Spleen (tissue), 11 donors: ENCODE measurements around the gene NCAPD3. TPM values are rescaled to one million over a fixed set of nuclear protein-coding genes. Genes with fewer than 3 reads are reported as not detected.
"Not testable (repeated sequence)": the region's sequence is repeated elsewhere in the genome, so short reads cannot be mapped to it uniquely, and the experiment has no call there.

Source experiments
- DNase-seq: peaks from one replicate; pipeline ENCODE4 v3.0.0-alpha.2; 2020
- H3K27ac ChIP-seq, 8 donors: fragments of 200-600 bp; sonication (generic) in 7 of 8; 1 replicate in 4 of 8; 2 replicates in 4 of 8; pipeline versions ENCODE4 v1.5.0 to v1.8.0; 2016 to 2021; ENCODE audit warnings: inconsistent platforms in 4 of 8, mild to moderate bottlenecking in 4 of 8, moderate library complexity in 1 of 8
- H3K27me3 ChIP-seq, 7 donors: fragments of 200-600 bp; sonication (generic) in 6 of 7; replicated peaks in 1 of 7; 1 replicate in 4 of 7; 2 replicates in 3 of 7; pipeline versions ENCODE4 v1.5.0 to v1.8.0; 2016 to 2021; ENCODE audit warnings: inconsistent platforms in 3 of 7, mild to moderate bottlenecking in 1 of 7
- H3K36me3 ChIP-seq, 6 donors: fragments of 200-600 bp; sonication (generic) in 5 of 6; 1 replicate in 4 of 6; 2 replicates in 2 of 6; pipeline versions ENCODE4 v1.5.0 to v1.8.0; 2016 to 2021; ENCODE audit warnings: inconsistent platforms in 2 of 6
- H3K4me1 ChIP-seq, 6 donors: fragments of 200-600 bp; sonication (generic) in 5 of 6; 1 replicate in 3 of 6; 2 replicates in 3 of 6; pipeline versions ENCODE4 v1.5.0 to v1.8.0; 2016 to 2021; ENCODE audit warnings: inconsistent platforms in 3 of 6
- H3K4me3 ChIP-seq, 8 donors: fragments of 200-600 bp; sonication (generic) in 7 of 8; 1 replicate in 4 of 8; 2 replicates in 4 of 8; pipeline versions ENCODE4 v1.5.0 to v1.8.0; 2016 to 2021; ENCODE audit warnings: inconsistent platforms in 4 of 8, mild to moderate bottlenecking in 4 of 8, moderate library complexity in 2 of 8
- H3K9me3 ChIP-seq, 8 donors: fragments of 200-600 bp; sonication (generic) in 7 of 8; 1 replicate in 4 of 8; 2 replicates in 4 of 8; pipeline versions ENCODE4 v1.5.0 to v1.8.0; 2016 to 2021; ENCODE audit warnings: inconsistent platforms in 4 of 8
- POLR2A ChIP-seq, 3 donors: fragments of 450-650 bp; IDR thresholded peaks; one replicate each; pipeline ENCODE4 v1.5.1; 2017; ENCODE audit warnings: antibody characterized with exemption in 3 of 3, mild to moderate bottlenecking in 1 of 3
- POLR2AphosphoS5 ChIP-seq, 3 donors: sonication (generic); formaldehyde crosslinking; IDR thresholded peaks; one replicate each; pipeline ENCODE4 v1.5.1; 2017; ENCODE audit warnings: antibody characterized with exemption in 3 of 3
- WGBS, 5 donors: extraction: QIAGEN DNeasy Blood & Tissue Kit in 3 of 5; methylation state at CpG; one replicate each; pipeline versions ENCODE4 v1.1.5 to v1.1.7; 2013 to 2018; 5-methylcytosine and 5-hydroxymethylcytosine counted together
- intact Hi-C: fragments of 100-400 bp; cut with DNase I; formaldehyde crosslinking; loops from one replicate; pipeline ENCODE4 v1.15.0; 2023; ENCODE audit warnings: low total_unique reads
- polyA plus RNA-seq, 3 donors: library from polyadenylated mRNA; stranded (reverse); fragments of 200-250 nt; gene quantifications; one replicate each; pipeline ENCODE4 v1.2.1, GENCODE V29; 2013
- total RNA-seq, 7 donors: library from RNA; depleted of rRNA in 3 of 7; stranded (reverse); fragments of >200 nt in 3 of 7; fragmentation: NEBNext Ultra II Directional in 4 of 7; extraction: Animal tissue kit (Norgen Biotek cat#: 25700) in 4 of 7; gene quantifications; one replicate each; pipeline versions ENCODE4 v1.1.0 to v1.2.1, GENCODE V29; 2016 to 2021
- TF ChIP-seq, protein P1 (sequence below), 11 experiments: fragments of 200-600 bp in 7 of 11; fragments of 450-650 bp in 4 of 11; sonication (generic) in 4 of 11; IDR thresholded peaks in 8 of 11; conservative IDR thresholded peaks in 3 of 11; 1 replicate in 7 of 11; 2 replicates in 4 of 11; pipeline versions ENCODE4 v1.4.0 to v1.8.0; 2016 to 2021; ENCODE audit warnings: antibody characterized with exemption in 11 of 11, inconsistent platforms in 4 of 11, mild to moderate bottlenecking in 1 of 11
- donor health status: healthy with polysubstance abuse.
- donor health status: DM: no; HTN: no; CAD: no; lungs with moderate emphysema.
- donor health status: DM: no; HTN: no; CAD: no.
- donor health status: Bipolar disorder and iron deficiency.
- donor health status: healthy.
- donor health status: DM: no; HTN: no; CAD: no.
- donor health status: DM: yes; HTN: yes; CAD: no.

Gene NCAPD3
- total and polyA plus RNA-seq, 10 donors: 3.0 to 33.0 (median 22.1) TPM

DNA sequence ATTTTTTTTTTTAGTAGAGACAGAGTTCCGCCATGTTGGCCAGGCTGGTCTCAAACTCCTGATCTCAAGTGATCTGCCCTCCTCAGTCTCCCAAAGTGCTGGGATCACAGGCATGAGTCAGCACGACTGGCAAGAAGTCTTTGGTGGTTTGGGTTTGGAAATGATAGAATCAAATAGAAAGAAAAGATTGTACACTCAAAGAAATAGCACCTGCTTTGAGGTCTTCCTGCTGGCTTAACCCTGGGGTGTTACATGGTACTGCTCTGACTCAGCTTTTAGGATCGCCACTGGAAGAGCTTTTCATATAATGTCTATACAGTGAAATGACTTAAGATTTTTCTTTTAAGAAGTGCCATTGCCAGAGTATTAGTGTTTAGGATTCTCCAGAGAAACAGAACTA lies 104.7 kb downstream of the NCAPD3 start:
- no peak for DNase-seq
- H3K27ac ChIP-seq: no peak overlapping the region

DNA sequence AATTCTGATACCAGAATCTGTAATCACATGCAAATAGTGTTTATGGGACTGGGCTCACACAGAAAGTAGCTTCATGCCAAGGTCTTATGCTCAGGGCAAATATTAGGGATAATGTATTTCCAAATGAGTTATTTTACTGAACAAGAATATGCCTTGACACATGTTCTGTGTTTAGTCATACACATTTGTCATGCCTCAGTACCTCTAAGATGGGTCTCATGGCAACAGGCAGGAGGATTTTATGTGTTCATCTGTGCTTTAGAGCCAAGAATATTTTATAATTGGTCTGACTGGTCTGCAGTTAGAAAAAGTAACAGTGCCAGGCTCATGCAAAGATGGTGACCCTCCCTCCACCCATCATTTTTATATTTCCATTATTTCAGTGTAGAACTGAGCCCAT lies 105.8 kb downstream of the NCAPD3 start:
- DNase-seq: no peak
- H3K4me1 ChIP-seq: peaks cover 0 to 20% (median 0%) of the 10 kb centered on the region in 6 donors
- H3K36me3 ChIP-seq: no peaks in the 10 kb centered on the region
- peaks cover 0 to 9% (median 0%) of the 10 kb centered on the region in 7 donors for H3K27me3 ChIP-seq
- H3K9me3 ChIP-seq: peaks cover 0 to 2% (median 0%) of the 10 kb centered on the region in 8 donors
- TF ChIP-seq POLR2AphosphoS5 (IDR thresholded peaks at IDR 0.05) (no peak), POLR2A (IDR thresholded peaks at IDR 0.05) (no peak)
- TF ChIP-seq, protein P1, sequence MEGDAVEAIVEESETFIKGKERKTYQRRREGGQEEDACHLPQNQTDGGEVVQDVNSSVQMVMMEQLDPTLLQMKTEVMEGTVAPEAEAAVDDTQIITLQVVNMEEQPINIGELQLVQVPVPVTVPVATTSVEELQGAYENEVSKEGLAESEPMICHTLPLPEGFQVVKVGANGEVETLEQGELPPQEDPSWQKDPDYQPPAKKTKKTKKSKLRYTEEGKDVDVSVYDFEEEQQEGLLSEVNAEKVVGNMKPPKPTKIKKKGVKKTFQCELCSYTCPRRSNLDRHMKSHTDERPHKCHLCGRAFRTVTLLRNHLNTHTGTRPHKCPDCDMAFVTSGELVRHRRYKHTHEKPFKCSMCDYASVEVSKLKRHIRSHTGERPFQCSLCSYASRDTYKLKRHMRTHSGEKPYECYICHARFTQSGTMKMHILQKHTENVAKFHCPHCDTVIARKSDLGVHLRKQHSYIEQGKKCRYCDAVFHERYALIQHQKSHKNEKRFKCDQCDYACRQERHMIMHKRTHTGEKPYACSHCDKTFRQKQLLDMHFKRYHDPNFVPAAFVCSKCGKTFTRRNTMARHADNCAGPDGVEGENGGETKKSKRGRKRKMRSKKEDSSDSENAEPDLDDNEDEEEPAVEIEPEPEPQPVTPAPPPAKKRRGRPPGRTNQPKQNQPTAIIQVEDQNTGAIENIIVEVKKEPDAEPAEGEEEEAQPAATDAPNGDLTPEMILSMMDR (IDR thresholded peaks at IDR 0.05 in 8 of 11, conservative IDR thresholded peaks at IDR 0.05 in 3 of 11): no peak
- no peak overlapping the region for H3K4me3 ChIP-seq
- intact Hi-C loops: no loop called here
- H3K27ac ChIP-seq: no peak overlapping the region

More for the DNA sequence above, 104.7 kb downstream of the NCAPD3 start:
- Histone ChIP-seq H3K27me3 (peaks cover 0 to 19% (median 0%) of the 10 kb centered on the region in 7 donors), H3K4me1 (peaks cover 0 to 20% (median 0%) of the 10 kb centered on the region in 6 donors), H3K4me3 (no peak overlapping the region), H3K9me3 (no peaks in the 10 kb centered on the region), H3K36me3 (no peaks in the 10 kb centered on the region)
- WGBS, 5 donors: 67 to 82% (median 72%) methylated on average over 3 of the region's 3 CpGs
- intact Hi-C loops: no loop called here
- TF ChIP-seq, protein P1 (IDR thresholded peaks at IDR 0.05 in 8 of 11, conservative IDR thresholded peaks at IDR 0.05 in 3 of 11): no peak
- TF ChIP-seq POLR2A (IDR thresholded peaks at IDR 0.05): no peak
- no peak for TF ChIP-seq POLR2AphosphoS5 (IDR thresholded peaks at IDR 0.05)

DNA sequence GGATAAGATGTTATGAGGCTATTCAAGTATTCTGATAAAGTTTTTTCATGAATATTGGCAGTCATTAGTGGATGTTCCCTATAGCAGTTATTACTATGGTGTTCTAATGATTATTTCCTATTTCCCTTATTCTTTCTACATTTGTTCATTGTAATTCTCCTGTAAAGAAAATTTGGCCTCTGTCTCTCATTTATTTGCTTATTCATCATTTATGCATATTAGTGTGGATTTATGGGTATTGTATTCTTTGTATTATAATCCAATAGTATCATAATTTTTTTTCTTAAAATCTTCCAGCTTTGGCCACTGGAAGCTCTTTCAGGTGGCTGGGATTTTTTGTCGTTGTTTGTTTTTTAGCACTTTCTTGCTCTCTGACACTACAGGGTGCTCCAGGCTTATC lies 107.6 kb downstream of the NCAPD3 start:
- TF ChIP-seq POLR2A (IDR thresholded peaks at IDR 0.05): no peak
- TF ChIP-seq, protein P1 (IDR thresholded peaks at IDR 0.05 in 8 of 11, conservative IDR thresholded peaks at IDR 0.05 in 3 of 11): no peak
- TF ChIP-seq POLR2AphosphoS5 (IDR thresholded peaks at IDR 0.05): no peak
- H3K9me3 ChIP-seq: peaks cover 0 to 5% (median 0%) of the 10 kb centered on the region in 8 donors
- H3K27me3 ChIP-seq: no peaks in the 10 kb centered on the region
- H3K27ac ChIP-seq: no peak overlapping the region
- WGBS, 5 donors: 91 to 97% (median 92%) methylated on average over 1 of the region's 1 CpG
- intact Hi-C loops: no loop called here
- peaks cover 0 to 8% (median 0%) of the 10 kb centered on the region in 6 donors for H3K36me3 ChIP-seq
- H3K4me1 ChIP-seq: peaks cover 0 to 14% (median 0%) of the 10 kb centered on the region in 6 donors
- no peak overlapping the region for H3K4me3 ChIP-seq
- no peak for DNase-seq

DNA sequence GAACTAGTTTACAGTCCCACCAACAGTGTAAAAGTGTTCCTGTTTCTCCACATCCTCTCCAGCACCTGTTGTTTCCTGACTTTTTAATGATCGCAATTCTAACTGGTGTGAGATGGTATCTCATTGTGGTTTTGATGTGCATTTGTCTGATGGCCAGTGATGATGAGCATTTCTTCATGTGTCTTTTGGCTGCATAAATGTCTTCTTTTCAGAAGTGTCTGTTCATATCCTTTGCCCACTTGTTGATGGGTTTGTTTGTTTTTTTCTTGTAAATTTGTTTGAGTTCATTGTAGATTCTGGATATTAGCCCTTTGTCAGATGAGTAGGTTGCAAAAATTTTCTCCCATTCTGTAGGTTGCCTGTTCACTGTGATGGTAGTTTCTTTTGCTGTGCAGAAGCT lies 110.0 kb downstream of the NCAPD3 start:
- intact Hi-C loops: not testable (repeated sequence)

More for the DNA sequence above, 110.0 kb downstream of the NCAPD3 start:
- H3K27ac ChIP-seq, H3K4me3 ChIP-seq, H3K36me3 ChIP-seq, H3K9me3 ChIP-seq, H3K4me1 ChIP-seq, H3K27me3 ChIP-seq, DNase-seq: not testable (repeated sequence)
- WGBS, 5 donors: 71 to 100% (median 88%) methylated on average over 1 of the region's 1 CpG
